Neural cell (in vitro differentiated cells): ENCODE results near the gene GPR27. TPM values are rescaled to one million over a fixed set of nuclear protein-coding genes. Genes with fewer than 3 reads are reported as not detected.
A peak's percentile ranks its signal among the peaks of the same experiment; 100 is the strongest.

Experiments used
- H2AFZ ChIP-seq: fragments of 200-600, 300-800 bp; sonication (generic), shearing (Covaris generic); 2 replicates; pipeline ENCODE4 v1.6.0; 2014; ENCODE audit warnings: low read depth, mild to moderate bottlenecking, antibody characterized with exemption, low read length, moderate library complexity
- H3F3A ChIP-seq: fragments of 200-600 bp; shearing (Covaris generic); 2 replicates; pipeline ENCODE4 v1.6.1; 2016; ENCODE audit warnings: mild to moderate bottlenecking, moderate library complexity, mixed read lengths, antibody characterized with exemption, low read length; ENCODE audit not compliant: insufficient read depth, poor library complexity, severe bottlenecking
- H3K27ac ChIP-seq: fragments of 200-600, 300-800 bp; sonication (generic), shearing (Covaris generic); 2 replicates; pipeline ENCODE4 v1.5.1; 2014; ENCODE audit warnings: mild to moderate bottlenecking, low read length, moderate library complexity
- H3K27me3 ChIP-seq: fragments of 300-800, 200-600 bp; sonication (generic), shearing (Covaris generic); 2 replicates; pipeline ENCODE4 v1.6.0; 2014; ENCODE audit warnings: mild to moderate bottlenecking, low read depth, low read length, moderate library complexity; ENCODE audit not compliant: insufficient read depth
- H3K36me3 ChIP-seq: fragments of 300-800, 200-600 bp; sonication (generic), shearing (Covaris generic); 2 replicates; pipeline ENCODE4 v1.5.1; 2014; ENCODE audit warnings: mild to moderate bottlenecking, antibody characterized with exemption, low read length, moderate library complexity; ENCODE audit not compliant: insufficient read depth
- H3K4me2 ChIP-seq: fragments of 300-800, 200-600 bp; sonication (generic), shearing (Covaris generic); 2 replicates; pipeline ENCODE4 v1.6.0; 2014; ENCODE audit warnings: mild to moderate bottlenecking, low read length
- H3K4me3 ChIP-seq: fragments of 300-800, 200-600 bp; sonication (generic), shearing (Covaris generic); 2 replicates; pipeline ENCODE4 v1.5.1; 2014; ENCODE audit warnings: mild to moderate bottlenecking, low read length, moderate library complexity
- H3K79me2 ChIP-seq: fragments of 200-600 bp; shearing (Covaris generic); replicated peaks from 2 replicates; pipeline ENCODE4 v1.6.0; 2014; ENCODE audit warnings: mild to moderate bottlenecking, low read length, moderate library complexity; ENCODE audit not compliant: insufficient read depth
- H3K9ac ChIP-seq: fragments of 300-800, 200-600 bp; sonication (generic), shearing (Covaris generic); 2 replicates; pipeline ENCODE4 v1.6.1; 2016; ENCODE audit warnings: mild to moderate bottlenecking, low read length, mixed read lengths
- H3K9me2 ChIP-seq: fragments of 200-600 bp; shearing (Covaris generic); 2 replicates; pipeline ENCODE4 v1.6.1; 2016; ENCODE audit warnings: mild to moderate bottlenecking, low read length, mixed read lengths; ENCODE audit not compliant: insufficient read depth
- H3K9me3 ChIP-seq: fragments of 200-600, 300-800 bp; sonication (generic), shearing (Covaris generic); 2 replicates; pipeline ENCODE4 v1.6.1; 2016; ENCODE audit warnings: mild to moderate bottlenecking, mixed run types, low read length, moderate library complexity, mixed read lengths
- H4K20me1 ChIP-seq: fragments of 200-600 bp; shearing (Covaris generic); 2 replicates; pipeline ENCODE4 v1.6.1; 2016; ENCODE audit warnings: mild to moderate bottlenecking, mixed run types; ENCODE audit not compliant: insufficient read depth
- EP300 ChIP-seq: fragments of 450-650 bp; conservative IDR thresholded peaks from 2 replicates; pipeline ENCODE4 v1.6.1; 2014; ENCODE audit warnings: antibody characterized with exemption, mild to moderate bottlenecking, moderate library complexity; ENCODE audit not compliant: poor library complexity, severe bottlenecking
- EZH2 ChIP-seq: fragments of 200-600, 300-800 bp; shearing (Covaris generic), sonication (generic); IDR thresholded peaks from 2 replicates; pipeline ENCODE4 v1.6.1; 2014; ENCODE audit warnings: antibody characterized with exemption, low read length, borderline replicate concordance, mild to moderate bottlenecking; ENCODE audit not compliant: insufficient read depth, poor library complexity, severe bottlenecking
- MXI1 ChIP-seq: fragments of 450-650 bp; conservative IDR thresholded peaks from 2 replicates; pipeline ENCODE4 v1.6.1; 2014; ENCODE audit warnings: antibody characterized with exemption, mild to moderate bottlenecking; ENCODE audit not compliant: poor library complexity, severe bottlenecking
- POLR2AphosphoS5 ChIP-seq: IDR thresholded peaks from 2 replicates; pipeline ENCODE4 v1.6.1; 2012
- RAD21 ChIP-seq: fragments of 450-650 bp; conservative IDR thresholded peaks from 2 replicates; pipeline ENCODE4 v1.6.1; 2014; ENCODE audit warnings: antibody characterized with exemption, mild to moderate bottlenecking, moderate library complexity
- REST ChIP-seq: IDR thresholded peaks from 2 replicates; pipeline ENCODE4 v1.6.1; 2012; ENCODE audit warnings: borderline replicate concordance
- SMC3 ChIP-seq: fragments of 450-650 bp; conservative IDR thresholded peaks from 2 replicates; pipeline ENCODE4 v1.6.1; 2014; ENCODE audit warnings: antibody characterized with exemption, mild to moderate bottlenecking, moderate library complexity; ENCODE audit not compliant: poor library complexity
- TAF1 ChIP-seq: IDR thresholded peaks from 2 replicates; pipeline ENCODE4 v1.6.1; 2012; ENCODE audit warnings: low read depth
- polyA plus RNA-seq: library from polyadenylated mRNA; depleted of rRNA; stranded (reverse); fragments of >200 nt; gene quantifications from 2 replicates; pipeline ENCODE4 v1.2.3, GENCODE V29; 2014
- TF ChIP-seq, protein P1 (sequence below): fragments of 450-650 bp; IDR thresholded peaks from 2 replicates; pipeline ENCODE4 v1.5.1; 2014; ENCODE audit warnings: antibody characterized with exemption, mild to moderate bottlenecking, moderate library complexity; ENCODE audit not compliant: poor library complexity, severe bottlenecking

GPR27 gene
- polyA plus RNA-seq, 1 donor from 2014 or later = 69.4 TPM

DNA sequence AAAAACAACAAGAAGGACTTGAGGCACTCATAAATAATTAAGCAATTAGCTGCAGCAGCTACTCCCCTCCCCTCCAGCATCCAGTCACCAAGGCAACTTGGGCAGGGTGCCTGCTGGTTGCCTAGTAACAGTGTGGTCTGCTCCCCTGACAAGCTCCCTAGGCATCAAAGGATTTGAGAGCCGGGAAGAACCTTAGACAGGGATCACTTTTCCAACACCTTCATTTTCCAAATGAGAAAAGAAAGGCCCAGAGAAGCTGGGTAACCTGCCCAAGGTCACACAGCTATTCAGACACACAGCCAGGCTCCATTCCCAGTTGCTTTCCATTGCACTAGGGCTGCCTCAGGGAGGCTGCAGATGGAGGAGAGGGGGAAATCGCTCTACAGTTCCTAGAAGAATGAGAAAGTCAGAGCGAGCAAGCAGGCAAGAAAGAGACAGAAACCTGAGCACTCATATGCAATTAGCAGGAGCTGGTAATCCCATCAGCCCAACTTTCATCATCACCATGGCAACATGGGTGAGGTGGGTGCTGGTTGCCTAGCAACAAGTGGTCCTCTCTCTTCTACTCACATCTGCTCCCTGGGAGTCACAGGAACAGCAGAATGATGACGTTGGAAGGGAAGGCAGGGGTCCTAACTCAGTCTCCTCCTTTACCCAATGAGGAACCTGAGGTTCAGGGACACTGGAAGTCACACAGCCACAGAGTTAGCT lies 24.9 kb upstream of the GPR27 start:
- Histone ChIP-seq H4K20me1 (no peaks in the 10 kb centered on the region), H3K79me2 (peaks cover 7% of the 10 kb centered on the region), H3K9ac (peak overlapping the region; percentile 46), H3K27ac (peak overlapping the region; percentile 76), H3K9me2 (no peaks in the 10 kb centered on the region), H3K27me3 (peaks cover 4% of the 10 kb centered on the region), H3K4me2 (peak overlapping the region; percentile 20), H3F3A (no peaks in the 10 kb centered on the region), H2AFZ (no peak overlapping the region), H3K9me3 (peaks cover 4% of the 10 kb centered on the region), H3K36me3 (no peaks in the 10 kb centered on the region), H3K4me3 (peak overlapping the region; percentile 54)
- TF ChIP-seq EP300 (peak; percentile 37), MXI1 (peak; percentile 11), REST (peak; percentile 57), SMC3 (no peak)
- TF ChIP-seq, protein P1, sequence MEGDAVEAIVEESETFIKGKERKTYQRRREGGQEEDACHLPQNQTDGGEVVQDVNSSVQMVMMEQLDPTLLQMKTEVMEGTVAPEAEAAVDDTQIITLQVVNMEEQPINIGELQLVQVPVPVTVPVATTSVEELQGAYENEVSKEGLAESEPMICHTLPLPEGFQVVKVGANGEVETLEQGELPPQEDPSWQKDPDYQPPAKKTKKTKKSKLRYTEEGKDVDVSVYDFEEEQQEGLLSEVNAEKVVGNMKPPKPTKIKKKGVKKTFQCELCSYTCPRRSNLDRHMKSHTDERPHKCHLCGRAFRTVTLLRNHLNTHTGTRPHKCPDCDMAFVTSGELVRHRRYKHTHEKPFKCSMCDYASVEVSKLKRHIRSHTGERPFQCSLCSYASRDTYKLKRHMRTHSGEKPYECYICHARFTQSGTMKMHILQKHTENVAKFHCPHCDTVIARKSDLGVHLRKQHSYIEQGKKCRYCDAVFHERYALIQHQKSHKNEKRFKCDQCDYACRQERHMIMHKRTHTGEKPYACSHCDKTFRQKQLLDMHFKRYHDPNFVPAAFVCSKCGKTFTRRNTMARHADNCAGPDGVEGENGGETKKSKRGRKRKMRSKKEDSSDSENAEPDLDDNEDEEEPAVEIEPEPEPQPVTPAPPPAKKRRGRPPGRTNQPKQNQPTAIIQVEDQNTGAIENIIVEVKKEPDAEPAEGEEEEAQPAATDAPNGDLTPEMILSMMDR = no peak

DNA sequence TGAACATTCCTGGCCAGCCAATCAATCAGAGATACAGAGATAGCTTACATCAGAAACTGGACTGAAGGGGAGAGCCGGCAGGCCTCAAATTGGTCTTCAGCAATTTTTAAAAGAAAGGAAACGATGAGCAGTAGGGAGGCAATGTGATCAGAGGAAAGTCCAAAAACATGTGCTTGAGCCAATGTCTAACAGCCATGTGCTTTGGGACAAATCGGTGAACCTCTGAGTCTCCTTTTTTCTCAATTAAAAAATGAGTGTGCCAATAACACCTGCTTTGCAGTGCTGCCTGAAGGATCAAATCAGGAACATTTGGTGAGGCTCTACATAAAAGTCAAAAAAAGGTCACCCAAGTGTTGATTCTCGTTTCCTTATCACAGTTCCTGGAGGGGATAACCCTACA lies 21.0 kb upstream of the GPR27 start:
- Histone ChIP-seq H4K20me1 (no peaks in the 10 kb centered on the region), H2AFZ (no peak overlapping the region), H3K79me2 (no peaks in the 10 kb centered on the region), H3F3A (no peaks in the 10 kb centered on the region), H3K4me3 (no peak overlapping the region), H3K27ac (no peak overlapping the region), H3K4me2 (no peak overlapping the region), H3K9me2 (no peaks in the 10 kb centered on the region), H3K9ac (no peak overlapping the region), H3K9me3 (peaks cover 4% of the 10 kb centered on the region), H3K36me3 (no peaks in the 10 kb centered on the region), H3K27me3 (no peaks in the 10 kb centered on the region)
- TF ChIP-seq TAF1 (no peak), MXI1 (no peak), RAD21 (no peak)

- H3K4me3 ChIP-seq = no peak overlapping the region
- no peaks in the 10 kb centered on the region for H3K9me2 ChIP-seq
- no peaks in the 10 kb centered on the region for H3K36me3 ChIP-seq
- peaks cover 4% of the 10 kb centered on the region for H3K9me3 ChIP-seq
- H3F3A ChIP-seq = no peaks in the 10 kb centered on the region
- H4K20me1 ChIP-seq = no peaks in the 10 kb centered on the region
- H3K9ac ChIP-seq = no peak overlapping the region
- H3K4me2 ChIP-seq = no peak overlapping the region
- H3K27me3 ChIP-seq = no peaks in the 10 kb centered on the region
- no peak overlapping the region for H3K27ac ChIP-seq
- H3K79me2 ChIP-seq = no peaks in the 10 kb centered on the region
- TF ChIP-seq EP300 (no peak), EZH2 (no peak), SMC3 (no peak), REST (no peak), POLR2AphosphoS5 (no peak), TAF1 (no peak), MXI1 (no peak), RAD21 (no peak)
- TF ChIP-seq, protein P1 = no peak
- no peak overlapping the region for H2AFZ ChIP-seq
Observed at GRCh38 chr3:71733319-71733718, 20.3 kb upstream of the GPR27 start.
